Liver (tissue), 9 donors: ENCODE data around the gene ASTN1. TPM values are rescaled to one million over a fixed set of nuclear protein-coding genes. Genes with fewer than 3 reads are reported as not detected.

Experiments
- DNase-seq: peaks from one replicate; pipeline ENCODE4 v3.0.0-alpha.2; 2017; ENCODE audit warnings: low spot score
- H3K27ac ChIP-seq, 2 donors: one replicate each; pipeline ENCODE4 v1.7.0; 2013; ENCODE audit warnings: inconsistent platforms in 2 of 2, low read length in 2 of 2, control low read depth in 1 of 2, low read depth in 1 of 2, mild to moderate bottlenecking in 1 of 2
- H3K27me3 ChIP-seq, 4 donors: one replicate each; pipeline versions ENCODE4 v1.6.1 to v1.7.0; 2013; ENCODE audit warnings: low read length in 3 of 4, inconsistent platforms in 1 of 4, mild to moderate bottlenecking in 1 of 4, moderate library complexity in 1 of 4; ENCODE audit not compliant: control insufficient read depth in 4 of 4, insufficient read depth in 4 of 4
- H3K36me3 ChIP-seq, 4 donors: one replicate each; pipeline versions ENCODE4 v1.6.1 to v1.7.0; 2013; ENCODE audit warnings: low read length in 3 of 4, mild to moderate bottlenecking in 3 of 4, low read depth in 1 of 4, moderate library complexity in 1 of 4; ENCODE audit not compliant: control insufficient read depth in 4 of 4, insufficient read depth in 3 of 4
- H3K4me1 ChIP-seq, 4 donors: one replicate each; pipeline versions ENCODE4 v1.6.1 to v1.7.0; 2013; ENCODE audit warnings: low read length in 3 of 4, mild to moderate bottlenecking in 3 of 4, moderate library complexity in 1 of 4; ENCODE audit not compliant: control insufficient read depth in 4 of 4, insufficient read depth in 4 of 4
- H3K4me3 ChIP-seq, 3 donors: one replicate each; pipeline versions ENCODE4 v1.6.1 to v1.7.0; 2013; ENCODE audit warnings: low read length in 3 of 3, control low read depth in 1 of 3, low read depth in 1 of 3, mild to moderate bottlenecking in 1 of 3
- H3K9ac ChIP-seq, 2 donors: one replicate each; pipeline ENCODE4 v1.7.0; 2013; ENCODE audit warnings: low read length in 2 of 2, mild to moderate bottlenecking in 2 of 2, moderate library complexity in 2 of 2, control low read depth in 1 of 2, low read depth in 1 of 2
- H3K9me3 ChIP-seq, 4 donors: one replicate each; pipeline versions ENCODE4 v1.6.1 to v1.7.0; 2013; ENCODE audit warnings: low read length in 3 of 4; ENCODE audit not compliant: control insufficient read depth in 4 of 4
- ATF3 ChIP-seq: IDR thresholded peaks from 2 replicates; pipeline ENCODE4 v1.6.1; 2016; ENCODE audit warnings: antibody characterized with exemption
- CTCF ChIP-seq: fragments of 150-350 bp; IDR thresholded peaks from 2 replicates; pipeline ENCODE4 v1.5.1; 2017; ENCODE audit warnings: improper control_type of control experiment, low read depth, low read length; ENCODE audit not compliant: missing input control
- FOXA1 ChIP-seq: IDR thresholded peaks from 2 replicates; pipeline ENCODE4 v1.6.1; 2016; ENCODE audit warnings: antibody characterized with exemption
- HNF4A ChIP-seq, 2 donors: conservative IDR thresholded peaks; 2 replicates each; pipeline ENCODE4 v1.6.1; 2016; ENCODE audit warnings: antibody characterized with exemption in 2 of 2, mild to moderate bottlenecking in 2 of 2
- MAX ChIP-seq: IDR thresholded peaks from 2 replicates; pipeline ENCODE4 v1.6.1; 2016; ENCODE audit warnings: antibody characterized with exemption
- NR2F2 ChIP-seq: IDR thresholded peaks from 2 replicates; pipeline ENCODE4 v1.6.1; 2016; ENCODE audit warnings: antibody characterized with exemption
- RAD21 ChIP-seq, 2 donors: IDR thresholded peaks; 2 replicates each; pipeline ENCODE4 v1.6.1; 2016; ENCODE audit warnings: antibody characterized with exemption in 2 of 2, mild to moderate bottlenecking in 2 of 2
- REST ChIP-seq: IDR thresholded peaks from 2 replicates; pipeline ENCODE4 v1.6.1; 2016; ENCODE audit warnings: antibody characterized with exemption, mild to moderate bottlenecking
- RXRA ChIP-seq, 2 donors: IDR thresholded peaks; 2 replicates each; pipeline ENCODE4 v1.6.1; 2017 to 2018; ENCODE audit warnings: antibody characterized with exemption in 2 of 2, mild to moderate bottlenecking in 1 of 2
- SP1 ChIP-seq: IDR thresholded peaks from 2 replicates; pipeline ENCODE4 v1.6.1; 2018; ENCODE audit warnings: antibody characterized with exemption, mild to moderate bottlenecking
- TAF1 ChIP-seq: conservative IDR thresholded peaks from 2 replicates; pipeline ENCODE4 v1.6.1; 2016; ENCODE audit warnings: antibody characterized with exemption, mild to moderate bottlenecking
- ZBTB33 ChIP-seq: IDR thresholded peaks from 2 replicates; pipeline ENCODE4 v1.6.1; 2016; ENCODE audit warnings: antibody characterized with exemption
- whole genome bisulfite sequencing: extraction: QIAGEN DNeasy Blood & Tissue Kit; methylation state at CpG from one replicate; pipeline ENCODE4 v1.1.7; 2013; 5-methylcytosine and 5-hydroxymethylcytosine counted together
- polyA plus RNA-seq, 2 donors: library from polyadenylated mRNA; stranded (reverse) in 1 of 2; unstranded in 1 of 2; fragments of 200-250 nt in 1 of 2; fragments of >200 nt in 1 of 2; fragmentation: Nextera tagmentation in 1 of 2; extraction: Ambion mirVana in 1 of 2; gene quantifications; one replicate each; pipeline versions ENCODE4 v1.2.1 to v1.2.3, GENCODE V29; 2013 to 2015
- total RNA-seq, 2 donors: library from RNA; depleted of rRNA; stranded (reverse); fragments of >200 nt; gene quantifications; one replicate each; pipeline ENCODE4 v1.2.3, GENCODE V29; 2014
- donor health status: healthy.
- donor health status: healthy.
- donor health status: healthy.
- donor health status: healthy.
- donor health status: healthy.

Gene ASTN1
- total and polyA plus RNA-seq, 4 donors, result 0.10 to 0.28 (median 0.18) TPM

GRCh38 chr1:176959191-176959820 lies 205.2 kb downstream of the ASTN1 start:
- TF ChIP-seq REST (no peak), HNF4A (conservative IDR thresholded peaks at IDR 0.05) (no peak), FOXA1 (no peak)
- peaks cover 0 to 4% (median 0%) of the 10 kb centered on the region in 4 donors for H3K27me3 ChIP-seq
- no peak overlapping the region for H3K9ac ChIP-seq
- no peak for DNase-seq
- H3K4me1 ChIP-seq, result no peaks in the 10 kb centered on the region
- H3K9me3 ChIP-seq, result no peaks in the 10 kb centered on the region
- H3K4me3 ChIP-seq, result no peak overlapping the region
- no peaks in the 10 kb centered on the region for H3K36me3 ChIP-seq
- 61% methylated on average over 3 of the region's 3 CpGs for WGBS
- H3K27ac ChIP-seq, result no peak overlapping the region

GRCh38 chr1:176957603-176958002 lies 206.9 kb downstream of the ASTN1 start:
- H3K4me3 ChIP-seq, result no peak overlapping the region
- H3K9me3 ChIP-seq, result no peaks in the 10 kb centered on the region
- 83% methylated on average over 10 of the region's 10 CpGs for WGBS
- H3K27me3 ChIP-seq, result peaks cover 0 to 4% (median 0%) of the 10 kb centered on the region in 4 donors
- no peaks in the 10 kb centered on the region for H3K4me1 ChIP-seq
- no peak overlapping the region for H3K9ac ChIP-seq
- H3K36me3 ChIP-seq, result no peaks in the 10 kb centered on the region
- no peak for DNase-seq
- no peak overlapping the region for H3K27ac ChIP-seq
- TF ChIP-seq REST (no peak), NR2F2 (no peak), TAF1 (no peak), MAX (no peak), RXRA (IDR thresholded peaks at IDR 0.05) (no peak), SP1 (no peak), ZBTB33 (no peak), ATF3 (no peak), RAD21 (IDR thresholded peaks at IDR 0.05) (no peak), HNF4A (conservative IDR thresholded peaks at IDR 0.05) (no peak), CTCF (no peak)
